Non-pigmented ciliary epithelial cell (primary cell): ENCODE results near the gene CLEC4D.
"Not testable (repeated sequence)": the region's sequence is repeated elsewhere in the genome, so short reads cannot be mapped to it uniquely, and the experiment has no call there.

Source experiments
- DNase-seq: peaks from one replicate; pipeline ENCODE4 v3.0.0-alpha.2; 2010; ENCODE audit warnings: low read depth

Gene CLEC4D

GRCh38 chr12:8537820-8538219 is 24.5 kb downstream of the CLEC4D start:
- not testable (repeated sequence) for DNase-seq

GRCh38 chr12:8540831-8541230 is 27.5 kb downstream of the CLEC4D start, which contains the start of gene CLEC4E:
TSS of gene CLEC4E (minus strand) at chr12:8540905. CDS start at chr12:8540797, 108 bp downstream.
- DNase-seq = not testable (repeated sequence)

GRCh38 chr12:8541562-8541961 is 28.3 kb downstream of the CLEC4D start:
- DNase-seq = no peak

- DNase-seq = peak; percentile 19
Observed at GRCh38 chr12:8544295-8544694, 31.0 kb downstream of the CLEC4D start.

GRCh38 chr12:8546591-8546990 is 33.3 kb downstream of the CLEC4D start:
- DNase-seq = no peak

GRCh38 chr12:8547645-8548044 is 34.3 kb downstream of the CLEC4D start:
- DNase-seq = no peak

- no peak for DNase-seq
Observed at GRCh38 chr12:8548192-8548591, 34.9 kb downstream of the CLEC4D start.

- no peak for DNase-seq
Observed at GRCh38 chr12:8549381-8549780, 36.1 kb downstream of the CLEC4D start.

- no peak for DNase-seq
Observed at GRCh38 chr12:8553088-8553627, 39.9 kb downstream of the CLEC4D start.

GRCh38 chr12:8554451-8555195 is 41.3 kb downstream of the CLEC4D start:
- peak; percentile 20 for DNase-seq

- DNase-seq = no peak
Observed at GRCh38 chr12:8556531-8557097, 43.3 kb downstream of the CLEC4D start.

GRCh38 chr12:8559676-8560075 is 46.4 kb downstream of the CLEC4D start:
- no peak for DNase-seq

GRCh38 chr12:8561011-8561410 is 47.7 kb downstream of the CLEC4D start:
- DNase-seq = no peak

GRCh38 chr12:8562310-8562709 is 49.0 kb downstream of the CLEC4D start:
- DNase-seq = no peak

- no peak for DNase-seq
Observed at GRCh38 chr12:8563356-8563755, 50.1 kb downstream of the CLEC4D start.

- DNase-seq = no peak
Observed at GRCh38 chr12:8564656-8565055, 51.4 kb downstream of the CLEC4D start.

GRCh38 chr12:8566052-8566451 is 52.7 kb downstream of the CLEC4D start:
- not testable (repeated sequence) for DNase-seq

- no peak for DNase-seq
Observed at GRCh38 chr12:8566525-8566924, 53.2 kb downstream of the CLEC4D start.
